Neural crest cell (in vitro differentiated cells): ENCODE results near the gene KREMEN2. TPM values are rescaled to one million over a fixed set of nuclear protein-coding genes. Genes with fewer than 3 reads are reported as not detected.

Experiments
- DNase-seq: peaks from one replicate; pipeline ENCODE4 v3.0.0; 2021; ENCODE audit warnings: low read depth, mixed read lengths, low spot score
- H3K27ac Mint-ChIP-seq: one replicate; pipeline ENCODE4 v1.8.0; 2021; ENCODE audit warnings: mild to moderate bottlenecking, mixed read lengths; ENCODE audit not compliant: unreplicated experiment
- H3K27me3 Mint-ChIP-seq: 2 replicates; pipeline ENCODE4 v1.8.0; 2021; ENCODE audit warnings: low read depth, mild to moderate bottlenecking, mixed read lengths
- H3K36me3 Mint-ChIP-seq: 2 replicates; pipeline ENCODE4 v1.8.0; 2021; ENCODE audit warnings: low read depth, mild to moderate bottlenecking, mixed read lengths
- H3K4me1 Mint-ChIP-seq: 2 replicates; pipeline ENCODE4 v1.8.0; 2021; ENCODE audit warnings: mixed read lengths
- H3K4me3 Mint-ChIP-seq: one replicate; pipeline ENCODE4 v1.8.0; 2021; ENCODE audit warnings: mild to moderate bottlenecking, mixed read lengths
- H3K9me3 Mint-ChIP-seq: 2 replicates; pipeline ENCODE4 v1.8.0; 2021; ENCODE audit warnings: mixed read lengths
- total RNA-seq: library from RNA; stranded (reverse); gene quantifications from 2 replicates; pipeline ENCODE4 v1.2.1, GENCODE V29; 2021
- TF ChIP-seq, protein P1 (sequence below): fragments of 200-600 bp; sonication (generic); conservative IDR thresholded peaks from 2 replicates; pipeline ENCODE4 v1.5.0; 2021; ENCODE audit warnings: antibody characterized with exemption, mild to moderate bottlenecking

The KREMEN2 gene
- total RNA-seq, 1 donor from 2014 or later: 1.0 TPM

DNA sequence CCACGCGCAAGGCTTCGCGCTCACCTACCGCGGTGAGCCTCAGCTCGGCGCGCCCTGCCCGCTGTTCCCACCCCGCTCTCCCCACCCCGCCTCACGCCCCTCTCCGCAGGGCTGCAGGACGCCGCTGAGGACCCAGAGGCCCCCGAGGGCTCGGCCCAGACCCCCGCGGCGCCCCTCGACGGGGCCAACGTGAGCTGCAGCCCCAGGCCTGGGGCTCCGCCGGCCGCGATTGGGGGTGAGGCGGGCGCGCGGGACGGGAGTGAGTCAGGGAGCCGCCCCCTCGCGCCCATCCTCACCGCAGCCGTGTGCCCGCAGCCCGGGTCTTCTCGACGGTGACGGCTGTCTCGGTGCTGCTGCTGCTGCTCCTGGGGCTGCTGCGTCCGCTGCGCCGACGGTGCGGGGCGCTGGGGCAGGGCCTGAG lies 3.1 kb downstream of the KREMEN2 start:
- Mint-ChIP-seq H3K27ac (no peak overlapping the region), H3K9me3 (no peaks in the 10 kb centered on the region), H3K4me3 (no peak overlapping the region), H3K36me3 (peaks cover 3% of the 10 kb centered on the region), H3K27me3 (peaks cover 44% of the 10 kb centered on the region), H3K4me1 (peaks cover 25% of the 10 kb centered on the region)
- TF ChIP-seq, protein P1, sequence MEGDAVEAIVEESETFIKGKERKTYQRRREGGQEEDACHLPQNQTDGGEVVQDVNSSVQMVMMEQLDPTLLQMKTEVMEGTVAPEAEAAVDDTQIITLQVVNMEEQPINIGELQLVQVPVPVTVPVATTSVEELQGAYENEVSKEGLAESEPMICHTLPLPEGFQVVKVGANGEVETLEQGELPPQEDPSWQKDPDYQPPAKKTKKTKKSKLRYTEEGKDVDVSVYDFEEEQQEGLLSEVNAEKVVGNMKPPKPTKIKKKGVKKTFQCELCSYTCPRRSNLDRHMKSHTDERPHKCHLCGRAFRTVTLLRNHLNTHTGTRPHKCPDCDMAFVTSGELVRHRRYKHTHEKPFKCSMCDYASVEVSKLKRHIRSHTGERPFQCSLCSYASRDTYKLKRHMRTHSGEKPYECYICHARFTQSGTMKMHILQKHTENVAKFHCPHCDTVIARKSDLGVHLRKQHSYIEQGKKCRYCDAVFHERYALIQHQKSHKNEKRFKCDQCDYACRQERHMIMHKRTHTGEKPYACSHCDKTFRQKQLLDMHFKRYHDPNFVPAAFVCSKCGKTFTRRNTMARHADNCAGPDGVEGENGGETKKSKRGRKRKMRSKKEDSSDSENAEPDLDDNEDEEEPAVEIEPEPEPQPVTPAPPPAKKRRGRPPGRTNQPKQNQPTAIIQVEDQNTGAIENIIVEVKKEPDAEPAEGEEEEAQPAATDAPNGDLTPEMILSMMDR: no peak
- no peak for DNase-seq

DNA sequence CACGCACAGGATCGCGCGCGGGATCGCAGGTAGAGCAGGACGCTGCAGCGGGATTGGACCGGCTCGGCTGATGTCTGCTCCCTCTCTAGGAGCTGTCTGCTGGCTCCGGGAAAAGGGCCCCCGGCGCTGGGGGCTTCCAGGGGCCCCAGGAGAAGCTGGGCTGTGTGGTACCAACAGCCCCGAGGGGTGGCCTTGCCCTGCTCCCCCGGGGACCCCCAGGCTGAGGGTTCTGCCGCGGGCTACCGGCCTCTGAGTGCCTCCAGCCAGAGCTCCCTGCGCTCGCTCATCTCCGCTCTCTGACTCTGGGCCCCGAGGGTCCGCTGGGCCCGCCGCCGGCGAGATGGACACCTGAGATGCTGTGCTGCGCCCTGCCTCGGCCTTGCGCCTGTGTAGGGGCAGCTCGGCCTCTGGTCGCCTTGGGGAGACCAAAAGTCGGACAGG lies 3.7 kb downstream of the KREMEN2 start:
- H3K4me1 Mint-ChIP-seq: peaks cover 26% of the 10 kb centered on the region
- H3K36me3 Mint-ChIP-seq: peaks cover 5% of the 10 kb centered on the region
- H3K9me3 Mint-ChIP-seq: no peaks in the 10 kb centered on the region
- no peak overlapping the region for H3K27ac Mint-ChIP-seq
- peak overlapping the region; percentile 87 for H3K4me3 Mint-ChIP-seq
- no peak for DNase-seq
- TF ChIP-seq, protein P1: no peak
- peaks cover 43% of the 10 kb centered on the region for H3K27me3 Mint-ChIP-seq

DNA sequence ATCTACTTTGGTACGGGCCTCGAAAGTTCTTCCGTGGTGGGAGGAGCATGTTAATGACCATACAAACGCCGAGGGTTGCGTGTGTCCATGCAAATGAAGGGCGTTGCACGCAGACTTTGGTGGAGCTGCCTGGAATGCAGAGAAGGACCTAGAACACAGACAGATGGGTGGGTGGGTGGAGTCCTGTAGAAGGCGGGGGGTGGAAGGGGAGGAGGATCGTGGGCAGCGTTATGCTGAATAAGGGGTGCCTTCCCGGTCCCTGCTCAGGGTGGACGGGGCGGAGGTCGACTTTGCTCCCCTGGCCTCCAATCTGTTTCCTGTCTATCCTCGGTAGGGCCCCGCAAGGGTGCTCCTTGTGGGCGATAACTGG lies 4.3 kb downstream of the KREMEN2 start:
- peaks cover 26% of the 10 kb centered on the region for H3K4me1 Mint-ChIP-seq
- peaks cover 5% of the 10 kb centered on the region for H3K36me3 Mint-ChIP-seq
- no peak for DNase-seq
- TF ChIP-seq, protein P1: no peak
- no peak overlapping the region for H3K27ac Mint-ChIP-seq
- H3K27me3 Mint-ChIP-seq: peaks cover 40% of the 10 kb centered on the region
- no peaks in the 10 kb centered on the region for H3K9me3 Mint-ChIP-seq
- peak overlapping the region; percentile 87 for H3K4me3 Mint-ChIP-seq

DNA sequence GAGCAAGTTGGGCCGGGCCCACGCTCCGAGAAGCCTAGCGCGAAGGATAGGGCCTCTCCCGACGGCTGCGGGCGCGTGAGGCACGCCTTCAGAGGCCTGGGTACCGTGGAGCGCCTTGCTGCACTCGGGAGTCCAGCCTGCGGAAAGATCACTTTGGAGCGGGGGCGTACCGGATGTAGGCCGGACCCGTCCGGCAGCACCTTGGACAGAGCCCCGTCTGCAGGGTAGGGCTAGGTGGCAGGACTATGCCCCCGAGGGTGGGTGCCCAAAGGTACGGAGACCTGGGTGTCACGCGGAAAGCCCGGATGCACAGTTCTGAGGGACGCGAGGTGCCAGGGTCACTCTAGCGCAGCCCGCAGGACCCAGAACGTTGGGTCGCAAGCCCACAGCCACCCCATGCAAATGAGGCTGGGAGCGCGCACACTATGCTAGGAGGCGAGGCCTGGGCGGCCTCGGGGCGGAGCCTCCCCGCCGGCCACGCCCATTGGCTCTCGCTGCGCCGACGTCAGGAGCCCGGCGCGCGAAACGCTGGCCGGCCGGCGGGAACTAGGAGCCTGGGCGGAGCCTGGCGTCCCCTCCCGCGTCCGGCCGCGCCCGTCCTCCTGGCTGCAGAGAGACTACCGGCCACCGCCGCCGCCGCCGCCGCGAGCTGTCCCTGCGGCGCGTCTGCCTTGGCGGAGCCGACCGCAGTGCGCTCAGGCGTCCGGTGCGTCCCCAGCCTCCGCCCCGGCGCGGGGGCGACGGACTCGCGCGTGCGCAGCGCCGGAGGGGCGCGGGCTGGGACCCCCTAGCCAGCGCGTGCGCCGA lies 4.9 kb downstream of the KREMEN2 start, which contains the start of gene PAQR4:
Gene PAQR4, plus strand, starts transcription at position 611 of the 807 bp plus-strand sequence. CDS start 327 bp downstream, outside the sequence.
- no peaks in the 10 kb centered on the region for H3K9me3 Mint-ChIP-seq
- TF ChIP-seq, protein P1: no peak
- peaks cover 35% of the 10 kb centered on the region for H3K27me3 Mint-ChIP-seq
- H3K4me3 Mint-ChIP-seq: peak within 1 kb of the TSS; percentile 87
- no peak within 1 kb of the TSS for H3K27ac Mint-ChIP-seq
- peaks cover 5% of the 10 kb centered on the region for H3K36me3 Mint-ChIP-seq
- peak; percentile 84 for DNase-seq
- peaks cover 26% of the 10 kb centered on the region for H3K4me1 Mint-ChIP-seq

DNA sequence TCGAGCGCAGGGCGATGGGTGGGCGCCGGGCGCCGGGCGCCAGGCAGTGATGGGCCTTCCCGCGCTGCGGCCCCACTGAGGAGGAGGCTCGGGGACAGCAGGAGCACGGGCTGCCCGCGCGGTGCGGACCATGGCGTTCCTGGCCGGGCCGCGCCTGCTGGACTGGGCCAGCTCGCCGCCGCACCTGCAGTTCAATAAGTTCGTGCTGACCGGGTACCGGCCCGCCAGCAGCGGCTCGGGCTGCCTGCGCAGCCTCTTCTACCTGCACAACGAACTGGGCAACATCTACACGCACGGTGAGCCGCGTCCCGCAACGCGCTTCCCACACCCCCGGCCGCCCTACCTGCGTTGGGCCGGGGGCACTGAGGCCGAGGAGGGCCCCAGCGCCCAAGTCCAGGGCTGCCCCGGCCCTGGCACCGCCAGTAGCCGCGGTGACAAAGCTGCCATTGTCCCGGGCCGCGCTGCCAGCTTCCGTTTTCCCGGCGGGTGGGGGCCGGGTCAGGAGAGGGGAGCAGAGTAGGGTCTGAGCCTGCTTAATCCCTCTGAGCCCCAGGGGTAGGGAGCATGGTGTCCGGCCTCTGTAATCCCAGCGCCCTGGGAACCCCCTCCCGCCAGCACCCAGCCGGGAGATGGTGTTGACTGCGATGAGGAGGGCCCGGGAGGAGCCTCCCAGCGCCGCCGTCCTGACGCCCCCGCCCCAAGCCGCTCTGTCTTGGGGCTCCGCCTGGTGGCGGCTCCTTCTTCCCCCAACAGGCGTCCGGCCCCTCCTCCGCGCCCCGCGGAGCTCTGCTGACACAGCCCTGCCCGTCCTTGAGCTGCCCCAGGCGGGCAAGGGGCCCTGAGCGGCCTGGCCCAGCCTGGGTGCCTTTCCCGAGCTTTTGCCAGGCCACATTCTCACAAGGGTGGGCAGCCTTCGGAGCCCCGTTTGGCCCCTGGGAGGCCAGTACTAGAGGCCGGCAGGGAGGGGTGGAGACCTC lies 5.8 kb downstream of the KREMEN2 start:
- Mint-ChIP-seq H3K9me3 (no peaks in the 10 kb centered on the region), H3K27me3 (peaks cover 32% of the 10 kb centered on the region), H3K4me1 (peaks cover 22% of the 10 kb centered on the region), H3K27ac (no peak overlapping the region), H3K4me3 (peak overlapping the region; percentile 86), H3K36me3 (peaks cover 5% of the 10 kb centered on the region)
- DNase-seq: peak; percentile 60
- TF ChIP-seq, protein P1: peak; percentile 56
